IgD-negative memory B cell (primary cell): ENCODE measurements around the gene NLGN1. TPM values are rescaled to one million over a fixed set of nuclear protein-coding genes. Genes with fewer than 3 reads are reported as not detected.

Source experiments
- H3K27ac Mint-ChIP-seq, 3 donors: one replicate each; pipeline ENCODE4 v1.8.0; 2020 to 2022; ENCODE audit warnings: mild to moderate bottlenecking in 3 of 3, mixed read lengths in 3 of 3, moderate library complexity in 1 of 3
- H3K27me3 Mint-ChIP-seq: one replicate; pipeline ENCODE4 v1.8.0; 2021; ENCODE audit warnings: mixed read lengths
- H3K36me3 Mint-ChIP-seq: one replicate; pipeline ENCODE4 v1.8.0; 2020; ENCODE audit warnings: mild to moderate bottlenecking, mixed read lengths
- H3K4me1 Mint-ChIP-seq, 3 donors: one replicate each; pipeline ENCODE4 v1.8.0; 2020 to 2022; ENCODE audit warnings: mixed read lengths in 3 of 3, mild to moderate bottlenecking in 1 of 3
- H3K4me3 Mint-ChIP-seq, 4 donors: one replicate each; pipeline ENCODE4 v1.8.0; 2020 to 2022; ENCODE audit warnings: mild to moderate bottlenecking in 4 of 4, mixed read lengths in 4 of 4, moderate library complexity in 3 of 4
- H3K9me3 Mint-ChIP-seq, 3 donors: one replicate each; pipeline ENCODE4 v1.8.0; 2020 to 2021; ENCODE audit warnings: mixed read lengths in 3 of 3, mild to moderate bottlenecking in 1 of 3
- polyA plus RNA-seq: library from polyadenylated mRNA; unstranded; fragments of 300-500 nt; fragmentation: Illumina TruSeq; gene quantifications from one replicate; pipeline ENCODE4 v1.2.3, GENCODE V29; 2021

The NLGN1 gene
- polyA plus RNA-seq, 1 donor from 2014 or later, result not detected

DNA sequence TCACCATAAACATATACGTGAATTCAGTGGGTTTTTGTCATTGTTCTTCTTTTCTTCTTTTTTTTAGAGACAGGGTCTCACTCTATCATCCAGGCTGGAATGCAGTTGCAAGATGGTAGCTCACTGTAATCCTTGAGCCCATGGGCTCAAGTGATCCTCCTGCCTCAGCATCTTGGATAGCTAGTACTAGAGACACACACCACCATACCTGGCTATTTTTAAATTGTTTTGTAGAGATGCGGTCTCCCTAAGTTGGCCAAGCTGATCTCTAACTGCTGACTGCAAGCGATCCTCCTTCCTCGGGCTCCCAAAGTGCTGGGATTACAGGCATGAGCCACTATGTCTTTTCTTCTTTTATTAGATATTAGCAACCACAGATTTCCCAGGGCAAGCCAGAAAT, 220.6 kb downstream of the NLGN1 start:
- H3K27ac Mint-ChIP-seq, result no peak overlapping the region

DNA sequence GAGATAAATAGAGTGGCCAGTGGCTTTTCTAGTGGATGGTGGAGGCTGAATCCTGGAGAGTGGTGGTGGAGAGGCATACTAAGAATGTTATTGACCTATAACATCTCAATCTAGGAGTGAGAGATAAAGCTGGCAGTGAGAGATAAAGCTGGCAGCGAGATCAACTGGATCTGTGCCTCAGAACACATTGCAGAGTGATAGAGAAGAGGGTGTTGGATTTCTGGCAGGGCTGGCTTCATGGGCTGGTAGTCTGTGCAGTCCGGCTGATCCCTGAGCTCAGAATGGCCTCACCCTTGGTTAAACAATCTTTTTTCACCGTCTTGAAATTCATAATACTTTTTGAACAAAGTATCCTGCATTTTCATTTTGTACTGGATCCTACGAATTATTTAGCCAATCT, 221.2 kb downstream of the NLGN1 start:
- Mint-ChIP-seq H3K27me3 (no peaks in the 10 kb centered on the region), H3K36me3 (no peaks in the 10 kb centered on the region), H3K27ac (no peak overlapping the region), H3K4me1 (peaks cover 0 to 1% (median 0%) of the 10 kb centered on the region in 3 donors), H3K9me3 (peaks cover 0 to 11% (median 3%) of the 10 kb centered on the region in 3 donors), H3K4me3 (no peak overlapping the region)

More for the DNA sequence above, 220.6 kb downstream of the NLGN1 start:
- H3K9me3 Mint-ChIP-seq, result peaks cover 0 to 7% (median 0%) of the 10 kb centered on the region in 3 donors
- peaks cover 0 to 1% (median 0%) of the 10 kb centered on the region in 3 donors for H3K4me1 Mint-ChIP-seq
- no peaks in the 10 kb centered on the region for H3K36me3 Mint-ChIP-seq
- no peaks in the 10 kb centered on the region for H3K27me3 Mint-ChIP-seq
- H3K4me3 Mint-ChIP-seq, result no peak overlapping the region

DNA sequence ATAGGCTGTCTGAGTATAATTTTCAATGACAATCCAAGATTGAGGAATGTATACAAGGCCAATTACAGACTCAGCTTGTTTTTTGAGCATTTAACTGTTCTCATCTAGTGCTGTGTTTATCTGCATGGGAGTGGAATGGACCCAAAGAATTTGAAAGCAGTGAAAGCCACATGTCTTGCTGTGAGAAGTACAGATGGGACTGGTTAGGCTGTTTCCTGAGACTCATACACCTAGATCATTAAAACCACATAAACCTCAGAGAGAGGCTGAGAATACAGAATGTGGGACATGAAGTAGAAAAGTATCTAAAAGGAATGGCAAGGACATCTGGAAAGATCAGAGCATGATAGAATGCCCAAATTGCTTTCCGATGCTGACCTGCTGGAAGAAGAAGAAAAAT, 224.6 kb downstream of the NLGN1 start:
- Mint-ChIP-seq H3K4me1 (peaks cover 0 to 1% (median 0%) of the 10 kb centered on the region in 3 donors), H3K27me3 (no peaks in the 10 kb centered on the region), H3K9me3 (peaks cover 0 to 15% (median 5%) of the 10 kb centered on the region in 3 donors), H3K27ac (no peak overlapping the region), H3K4me3 (no peak overlapping the region), H3K36me3 (no peaks in the 10 kb centered on the region)

- Mint-ChIP-seq H3K36me3 (no peaks in the 10 kb centered on the region), H3K4me1 (peaks cover 0 to 1% (median 0%) of the 10 kb centered on the region in 3 donors), H3K27ac (no peak overlapping the region), H3K9me3 (peaks cover 0 to 16% (median 5%) of the 10 kb centered on the region in 3 donors), H3K27me3 (no peaks in the 10 kb centered on the region), H3K4me3 (no peak overlapping the region)
These were observed 226.5 kb downstream of the NLGN1 start for GRCh38 chr3:173624086-173624485.

GRCh38 chr3:173630849-173631248, 233.3 kb downstream of the NLGN1 start:
- no peak overlapping the region for H3K27ac Mint-ChIP-seq
- no peaks in the 10 kb centered on the region for H3K36me3 Mint-ChIP-seq
- H3K4me3 Mint-ChIP-seq, result no peak overlapping the region
- no peaks in the 10 kb centered on the region for H3K4me1 Mint-ChIP-seq
- H3K9me3 Mint-ChIP-seq, result peaks cover 0 to 9% (median 1%) of the 10 kb centered on the region in 3 donors
- H3K27me3 Mint-ChIP-seq, result no peaks in the 10 kb centered on the region

DNA sequence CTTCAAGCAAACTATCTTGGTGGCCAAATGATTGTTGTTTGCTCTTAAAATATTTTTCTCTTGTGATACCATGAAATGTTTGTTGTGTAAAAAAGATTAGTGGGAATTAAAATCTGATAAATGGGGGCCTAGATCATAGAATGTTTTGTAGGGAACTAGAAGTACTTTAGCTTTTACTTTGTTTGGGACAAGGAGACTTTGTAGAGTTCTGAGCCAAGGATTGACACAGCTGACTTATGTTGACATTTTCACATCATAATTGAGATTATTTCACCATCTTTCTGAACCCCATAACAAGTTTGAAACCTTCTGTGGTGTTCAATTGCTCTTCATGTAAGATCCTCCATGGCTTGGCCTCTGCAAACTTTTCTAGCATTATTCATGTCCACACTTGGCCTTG, 235.4 kb downstream of the NLGN1 start:
- no peak overlapping the region for H3K27ac Mint-ChIP-seq
- no peaks in the 10 kb centered on the region for H3K36me3 Mint-ChIP-seq
- H3K4me3 Mint-ChIP-seq, result no peak overlapping the region
- peaks cover 0 to 9% (median 2%) of the 10 kb centered on the region in 3 donors for H3K9me3 Mint-ChIP-seq
- H3K4me1 Mint-ChIP-seq, result no peaks in the 10 kb centered on the region
- no peaks in the 10 kb centered on the region for H3K27me3 Mint-ChIP-seq

DNA sequence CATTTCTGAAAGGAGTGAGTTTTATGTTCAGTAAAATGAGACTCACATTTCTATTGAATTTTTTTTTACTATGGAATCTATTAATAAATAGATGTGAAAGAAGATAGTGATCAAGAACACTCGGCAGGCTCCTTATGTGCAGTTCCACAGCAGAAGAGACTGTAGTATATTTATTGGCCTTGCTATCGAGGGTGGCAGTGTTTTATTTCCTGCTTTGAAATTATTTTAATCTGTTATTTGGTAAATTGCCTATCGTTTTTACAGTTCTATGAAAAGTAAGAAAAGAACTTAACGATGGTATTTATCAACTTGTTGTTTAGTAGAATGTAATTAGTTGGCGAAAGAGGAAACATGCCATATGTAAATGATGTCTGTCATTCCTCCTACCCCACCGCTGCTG, 238.3 kb downstream of the NLGN1 start:
- no peaks in the 10 kb centered on the region for H3K36me3 Mint-ChIP-seq
- H3K27ac Mint-ChIP-seq, result no peak overlapping the region

GRCh38 chr3:173639098-173639497, 241.6 kb downstream of the NLGN1 start:
- Mint-ChIP-seq H3K4me1 (no peaks in the 10 kb centered on the region), H3K27ac (no peak overlapping the region), H3K9me3 (peaks cover 0 to 6% (median 3%) of the 10 kb centered on the region in 3 donors), H3K27me3 (no peaks in the 10 kb centered on the region), H3K36me3 (no peaks in the 10 kb centered on the region), H3K4me3 (no peak overlapping the region)

More for the DNA sequence above, 238.3 kb downstream of the NLGN1 start:
- no peaks in the 10 kb centered on the region for H3K27me3 Mint-ChIP-seq
- H3K4me1 Mint-ChIP-seq, result no peaks in the 10 kb centered on the region
- H3K4me3 Mint-ChIP-seq, result no peak overlapping the region
- peaks cover 0 to 6% (median 2%) of the 10 kb centered on the region in 3 donors for H3K9me3 Mint-ChIP-seq

- Mint-ChIP-seq H3K36me3 (no peaks in the 10 kb centered on the region), H3K27ac (no peak overlapping the region), H3K27me3 (no peaks in the 10 kb centered on the region), H3K4me1 (no peaks in the 10 kb centered on the region), H3K9me3 (peaks cover 0 to 6% (median 2%) of the 10 kb centered on the region in 3 donors), H3K4me3 (no peak overlapping the region)
These were observed 244.2 kb downstream of the NLGN1 start for GRCh38 chr3:173641696-173642095.

DNA sequence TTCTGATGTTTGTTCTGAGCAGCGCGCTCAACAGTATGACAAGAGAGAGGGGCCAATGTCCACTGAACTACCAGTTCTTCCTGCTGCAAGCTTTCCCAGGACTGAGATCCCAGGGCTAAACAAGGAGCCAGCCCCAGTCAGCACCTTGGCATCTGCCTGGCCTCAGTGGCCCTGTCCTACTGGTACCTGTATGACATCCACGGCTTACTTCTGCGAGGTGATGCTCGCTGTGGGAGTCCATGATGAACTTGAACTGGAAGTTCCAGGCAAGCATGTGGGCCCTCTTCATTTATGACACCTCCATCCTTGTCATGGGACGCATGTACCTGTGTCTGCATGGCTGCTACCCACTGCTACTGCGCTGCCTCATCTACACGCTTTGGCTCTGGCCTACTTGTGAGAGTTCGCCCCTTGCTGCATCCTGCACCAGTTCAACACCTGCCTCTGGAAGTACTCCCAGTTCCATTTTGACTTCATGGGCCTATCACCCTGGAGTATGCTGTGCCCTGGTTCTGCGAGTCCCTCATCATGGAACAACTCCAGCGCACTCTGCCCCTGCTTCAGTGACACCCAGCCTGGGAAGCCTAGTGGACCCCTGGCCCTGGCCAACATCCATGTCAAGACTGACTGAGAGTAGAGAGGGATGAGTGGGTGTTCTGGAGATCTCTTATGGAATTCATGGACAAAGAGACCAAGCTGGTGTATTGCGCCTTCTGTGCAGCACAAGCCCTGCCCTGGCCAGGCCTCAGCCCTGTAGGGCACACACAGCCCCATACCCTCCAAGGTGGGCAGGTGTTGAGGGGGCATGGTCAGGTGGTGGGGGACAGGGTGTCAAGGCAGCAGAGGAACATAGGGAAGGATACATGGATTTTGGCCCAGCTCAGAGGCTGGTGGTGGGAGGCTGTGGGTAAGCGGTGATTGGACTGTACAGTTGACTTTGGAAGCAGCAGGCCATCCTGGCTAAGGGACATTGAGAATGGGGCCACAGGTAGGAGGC, 246.8 kb downstream of the NLGN1 start:
- Mint-ChIP-seq H3K4me1 (no peaks in the 10 kb centered on the region), H3K4me3 (no peak overlapping the region), H3K27me3 (no peaks in the 10 kb centered on the region), H3K36me3 (no peaks in the 10 kb centered on the region), H3K27ac (no peak overlapping the region), H3K9me3 (peaks cover 0 to 2% (median 0%) of the 10 kb centered on the region in 3 donors)

- no peaks in the 10 kb centered on the region for H3K36me3 Mint-ChIP-seq
- no peaks in the 10 kb centered on the region for H3K27me3 Mint-ChIP-seq
- H3K9me3 Mint-ChIP-seq, result peaks cover 0 to 4% (median 1%) of the 10 kb centered on the region in 3 donors
- H3K4me1 Mint-ChIP-seq, result no peaks in the 10 kb centered on the region
- H3K27ac Mint-ChIP-seq, result no peak overlapping the region
- H3K4me3 Mint-ChIP-seq, result no peak overlapping the region
These were observed 253.1 kb downstream of the NLGN1 start for GRCh38 chr3:173650596-173650995.

- Mint-ChIP-seq H3K27me3 (no peaks in the 10 kb centered on the region), H3K27ac (no peak overlapping the region), H3K4me1 (no peaks in the 10 kb centered on the region), H3K36me3 (no peaks in the 10 kb centered on the region), H3K9me3 (peaks cover 0 to 4% (median 1%) of the 10 kb centered on the region in 3 donors), H3K4me3 (no peak overlapping the region)
These were observed 254.5 kb downstream of the NLGN1 start for GRCh38 chr3:173652093-173652492.

DNA sequence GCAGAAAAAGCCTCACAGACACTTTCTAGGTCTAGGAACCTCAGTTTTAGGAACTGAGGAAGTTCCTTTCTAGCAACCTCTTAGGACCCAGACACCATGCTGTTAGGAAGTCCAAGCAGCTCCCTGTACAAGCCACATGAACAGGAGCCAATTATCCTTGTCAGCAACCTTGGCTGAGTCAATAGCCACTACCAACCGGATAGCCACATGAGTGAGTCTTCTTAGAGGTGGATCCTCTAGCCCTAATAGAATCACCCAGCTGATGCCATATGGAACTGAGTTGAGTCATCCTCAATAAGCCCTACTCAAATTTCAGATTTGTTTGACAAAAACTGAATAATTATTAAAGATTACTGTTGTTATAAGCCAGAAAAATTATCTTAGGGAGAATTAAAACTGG, 256.2 kb downstream of the NLGN1 start:
- no peak overlapping the region for H3K27ac Mint-ChIP-seq

DNA sequence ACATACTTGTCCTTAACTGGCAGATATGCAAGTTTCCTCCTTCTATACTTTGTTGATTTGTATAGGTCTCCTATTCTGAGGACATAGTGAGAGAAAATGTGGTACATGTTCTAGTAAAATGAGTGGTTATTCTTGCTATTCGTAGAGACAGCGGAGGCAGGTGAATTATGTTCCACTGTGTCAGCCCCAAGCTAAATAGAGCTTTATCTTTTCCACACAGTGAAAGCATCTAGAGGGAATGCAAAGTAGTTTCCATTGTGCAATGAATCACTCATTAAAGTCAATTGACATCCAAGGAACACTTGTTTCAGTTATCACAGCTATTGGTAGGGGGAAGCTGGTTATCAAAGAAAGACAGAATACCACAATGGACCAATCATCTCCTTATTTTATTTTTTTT, 262.4 kb downstream of the NLGN1 start:
- Mint-ChIP-seq H3K4me3 (no peak overlapping the region), H3K9me3 (peaks cover 0 to 3% (median 1%) of the 10 kb centered on the region in 3 donors), H3K4me1 (no peaks in the 10 kb centered on the region), H3K36me3 (no peaks in the 10 kb centered on the region), H3K27ac (no peak overlapping the region), H3K27me3 (no peaks in the 10 kb centered on the region)

More for the DNA sequence above, 256.2 kb downstream of the NLGN1 start:
- no peaks in the 10 kb centered on the region for H3K36me3 Mint-ChIP-seq
- H3K27me3 Mint-ChIP-seq, result no peaks in the 10 kb centered on the region
- H3K9me3 Mint-ChIP-seq, result peaks cover 0 to 4% (median 1%) of the 10 kb centered on the region in 3 donors
- H3K4me3 Mint-ChIP-seq, result no peak overlapping the region
- H3K4me1 Mint-ChIP-seq, result no peaks in the 10 kb centered on the region

GRCh38 chr3:173660645-173661299, 263.2 kb downstream of the NLGN1 start:
- no peaks in the 10 kb centered on the region for H3K27me3 Mint-ChIP-seq

More at GRCh38 chr3:173660645-173661299, 263.2 kb downstream of the NLGN1 start:
- H3K36me3 Mint-ChIP-seq, result no peaks in the 10 kb centered on the region
- H3K4me3 Mint-ChIP-seq, result no peak overlapping the region
- H3K4me1 Mint-ChIP-seq, result no peaks in the 10 kb centered on the region
- H3K27ac Mint-ChIP-seq, result no peak overlapping the region
- H3K9me3 Mint-ChIP-seq, result peaks cover 0 to 3% (median 1%) of the 10 kb centered on the region in 3 donors
